GM19328 (cell line): ENCODE measurements around the gene TMEM132E.

Experiments
- ATAC-seq: cut with Tn5 transposase; IDR thresholded peaks from one replicate; pipeline ENCODE4 v1.9.1; 2021; ENCODE audit warnings: mild to moderate bottlenecking, moderate library complexity; ENCODE audit not compliant: unreplicated experiment

The TMEM132E gene

GRCh38 chr17:34567691-34568465, 11.5 kb upstream of the TMEM132E start:
- no peak for ATAC-seq

- ATAC-seq = no peak
Observed at GRCh38 chr17:34568953-34569352, 10.4 kb upstream of the TMEM132E start.

GRCh38 chr17:34569591-34569990, 9.8 kb upstream of the TMEM132E start:
- ATAC-seq = no peak

GRCh38 chr17:34570506-34570905, 8.9 kb upstream of the TMEM132E start:
- ATAC-seq = no peak

DNA sequence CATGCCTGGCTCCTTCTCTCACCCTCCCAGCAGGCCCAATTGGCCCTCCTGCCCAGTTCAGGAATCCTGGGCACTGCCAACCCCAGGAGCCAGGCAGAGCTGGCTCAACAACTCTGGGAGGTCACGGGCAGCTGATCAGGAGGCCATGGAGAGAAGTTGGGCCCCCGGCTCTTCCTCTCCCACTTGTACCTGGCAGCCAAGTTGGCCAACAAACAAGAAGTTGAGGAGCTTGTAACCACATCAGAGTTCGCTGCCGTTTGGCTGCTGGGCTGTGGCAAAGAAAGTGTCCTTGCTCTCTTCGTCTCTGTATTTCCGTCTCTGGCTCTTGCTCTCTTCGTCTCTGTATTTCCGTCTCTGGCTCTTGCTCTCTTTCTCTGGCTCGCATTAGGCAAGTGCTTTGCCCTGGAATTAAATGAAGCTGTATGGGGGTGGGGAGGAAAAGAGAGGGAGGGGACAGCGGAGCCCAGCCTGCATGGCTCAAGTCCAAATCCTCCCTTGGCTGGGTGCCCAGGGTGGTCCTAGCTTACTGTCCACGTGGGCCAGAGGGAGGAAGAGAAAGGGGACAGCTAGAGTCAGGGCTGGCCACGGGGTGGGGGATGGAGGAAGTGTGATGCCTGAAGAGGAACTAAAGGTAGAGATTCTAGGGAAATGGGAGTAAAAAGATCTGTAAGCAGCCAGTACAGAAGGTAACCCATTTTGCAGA, 7.8 kb upstream of the TMEM132E start:
- no peak for ATAC-seq

DNA sequence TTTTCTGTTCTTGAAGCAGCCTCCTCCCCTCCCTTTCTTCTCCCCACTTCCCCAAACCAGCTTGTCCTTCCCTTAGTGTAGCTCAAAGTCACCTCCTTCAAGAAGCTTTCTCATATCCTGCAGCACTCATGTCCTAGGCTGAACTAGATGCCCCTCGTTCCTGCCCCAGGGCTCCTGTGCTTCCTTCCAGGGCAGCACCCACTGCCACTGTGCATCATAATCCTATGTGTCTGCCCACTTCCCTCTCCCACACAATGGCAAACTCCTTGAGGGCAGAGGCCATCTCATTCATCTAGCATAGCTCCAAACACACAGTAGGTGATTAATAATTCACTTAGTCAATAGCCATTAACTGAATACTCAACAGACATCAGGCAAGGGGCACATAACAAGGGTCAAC, 6.9 kb upstream of the TMEM132E start:
- no peak for ATAC-seq

DNA sequence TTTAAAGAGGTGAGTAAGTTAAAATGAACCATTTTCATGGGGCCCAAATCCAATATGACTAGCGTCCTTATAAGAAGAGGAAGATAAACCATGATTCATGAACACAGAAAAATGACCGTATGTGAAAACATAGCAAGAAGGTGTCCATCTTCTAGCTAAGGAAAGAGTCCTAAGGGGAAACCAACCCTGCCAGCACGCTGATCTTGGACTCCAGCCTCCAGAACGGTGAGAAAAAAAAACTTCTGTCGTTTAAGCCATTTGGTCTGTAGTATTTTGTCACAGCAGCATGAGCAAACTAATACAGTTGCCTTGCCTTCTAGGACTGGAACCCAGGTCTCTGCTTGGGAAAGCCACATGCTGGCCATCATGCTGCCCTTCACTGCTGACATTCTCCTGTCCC, 4.2 kb upstream of the TMEM132E start:
- no peak for ATAC-seq

DNA sequence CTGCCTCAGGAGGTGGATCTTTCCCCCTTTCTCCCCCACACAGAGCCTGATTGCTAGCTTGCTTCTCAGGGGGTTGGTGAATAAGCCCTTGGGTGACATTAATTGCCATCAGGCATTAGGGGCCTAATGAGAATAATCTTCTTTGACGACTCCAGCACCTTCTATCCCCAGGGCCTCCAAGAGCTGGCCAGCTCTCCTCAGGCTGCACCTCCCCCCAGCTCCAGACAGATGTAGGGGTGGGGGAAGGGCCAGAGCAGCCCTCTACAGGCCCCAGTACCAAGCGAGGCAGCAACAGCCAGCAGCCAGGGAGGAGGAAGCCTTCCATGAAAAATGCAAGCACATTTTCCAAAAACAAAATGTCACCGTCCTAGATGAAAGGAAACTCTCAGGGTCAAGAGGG, 1.4 kb upstream of the TMEM132E start:
- no peak for ATAC-seq

GRCh38 chr17:34578656-34579016, 746 bp upstream of the TMEM132E start:
- no peak for ATAC-seq

- no peak for ATAC-seq
Observed at GRCh38 chr17:34579979-34580684, 750 bp downstream of the TMEM132E start.

- ATAC-seq = no peak
Observed at GRCh38 chr17:34580685-34581445, 1.5 kb downstream of the TMEM132E start.

- no peak for ATAC-seq
Observed at GRCh38 chr17:34581446-34582184, 2.2 kb downstream of the TMEM132E start.

GRCh38 chr17:34582185-34582900, 3.0 kb downstream of the TMEM132E start:
- ATAC-seq = no peak

DNA sequence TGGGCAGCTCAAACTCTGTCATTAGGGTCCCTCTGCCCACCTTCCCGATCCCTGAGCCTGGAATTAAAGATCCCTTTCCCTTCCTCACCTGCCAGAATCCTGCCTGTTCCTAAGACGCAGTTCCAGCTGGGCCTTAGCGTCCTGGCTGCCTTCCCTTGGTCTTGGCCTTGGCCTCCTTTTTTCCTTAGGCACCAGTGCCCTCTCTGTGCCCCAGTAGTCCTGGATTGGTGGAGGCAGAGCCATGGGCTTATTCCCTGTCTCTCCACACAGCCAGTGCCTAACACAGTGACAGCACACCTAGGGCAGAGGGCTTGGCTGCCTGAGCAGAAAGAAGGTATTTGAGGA, 3.5 kb downstream of the TMEM132E start:
- ATAC-seq = no peak

DNA sequence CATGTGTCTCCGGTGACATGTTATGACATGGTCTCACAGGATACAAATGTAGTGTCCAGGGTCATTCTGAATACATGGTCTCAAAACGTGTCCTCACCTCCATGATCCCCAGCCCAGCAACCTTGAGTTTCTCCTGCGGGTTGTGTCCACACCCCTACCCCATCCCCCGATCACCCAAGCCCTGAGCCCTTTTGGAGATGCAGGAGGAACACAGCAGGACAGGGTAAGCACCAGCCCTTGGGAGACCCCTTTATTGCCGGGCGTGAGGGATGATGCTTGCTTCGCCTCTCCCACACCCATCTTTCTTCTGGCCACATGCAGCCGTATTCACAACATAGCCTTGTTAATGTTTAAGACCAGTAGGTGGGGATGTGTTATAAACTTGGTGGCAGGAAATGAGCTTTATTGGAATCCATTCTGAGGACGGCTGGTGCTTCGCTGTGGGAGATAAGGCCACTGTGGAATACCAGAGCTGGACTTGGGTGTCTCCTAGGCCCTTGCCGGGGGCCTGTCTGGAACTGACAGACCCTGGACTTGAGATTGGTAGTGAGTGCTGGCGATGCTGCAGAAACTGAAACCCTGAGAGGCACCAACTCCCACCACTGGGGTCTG, 5.5 kb downstream of the TMEM132E start:
- no peak for ATAC-seq

DNA sequence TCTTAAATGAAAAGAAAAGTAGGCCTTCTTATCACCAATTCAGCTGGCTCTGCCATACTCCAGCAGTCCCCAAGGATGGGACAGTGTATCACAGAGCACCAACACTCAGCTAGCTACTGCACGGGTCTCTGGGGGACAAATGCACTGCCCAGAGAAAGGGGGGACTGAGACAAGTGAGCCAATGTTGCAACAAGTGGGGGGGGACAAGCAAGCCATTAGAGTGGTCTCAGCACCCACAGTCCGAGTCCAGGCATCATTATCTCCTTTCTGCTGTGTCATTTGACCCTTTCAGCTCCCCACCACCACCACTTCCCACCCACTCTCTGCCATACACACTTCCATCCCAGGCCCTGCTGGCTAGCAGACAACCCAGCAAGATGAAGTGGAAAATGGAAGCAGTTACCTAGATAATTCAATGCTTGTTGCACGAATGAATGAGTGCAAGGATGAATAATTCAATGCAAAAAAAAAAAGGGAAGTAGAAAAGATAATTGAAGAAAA, 7.0 kb downstream of the TMEM132E start:
- ATAC-seq = no peak

GRCh38 chr17:34588266-34588665, 8.9 kb downstream of the TMEM132E start:
- ATAC-seq = no peak

GRCh38 chr17:34589120-34589965, 10.0 kb downstream of the TMEM132E start:
- no peak for ATAC-seq
